GM23338 (cell line): ENCODE results near the gene NPSR1.

Experiments
- CREB1 ChIP-seq: fragments of 250-450 bp; sonication (Bioruptor Pico); IDR thresholded peaks from 2 replicates; pipeline ENCODE4 v1.5.0; 2020; ENCODE audit warnings: low read depth, mild to moderate bottlenecking, moderate library complexity
- CTCF ChIP-seq, 2 experiments: fragments of 200-600 bp in 1 of 2; sonication (generic) in 1 of 2; conservative IDR thresholded peaks; 2 replicates each; pipeline versions ENCODE4 v1.5.1 to v1.6.1; 2016 to 2017; ENCODE audit warnings: antibody characterized with exemption in 2 of 2, low read depth in 2 of 2, mild to moderate bottlenecking in 2 of 2, moderate library complexity in 1 of 2
- ETS1 ChIP-seq: IDR thresholded peaks from 2 replicates; pipeline ENCODE4 v1.6.1; 2016; ENCODE audit warnings: antibody characterized with exemption
- EZH2 ChIP-seq: fragments of 200-600 bp; sonication (generic); IDR thresholded peaks from one replicate; pipeline ENCODE4 v1.8.0; 2017; ENCODE audit warnings: antibody characterized with exemption, mild to moderate bottlenecking, low read depth; ENCODE audit not compliant: unreplicated experiment
- EZH2phosphoT487 ChIP-seq: fragments of 200-600 bp; sonication (generic); IDR thresholded peaks from one replicate; pipeline ENCODE4 v1.8.1; 2018; ENCODE audit warnings: antibody characterized with exemption; ENCODE audit not compliant: unreplicated experiment
- JUNB ChIP-seq: IDR thresholded peaks from one replicate; pipeline ENCODE4 v1.6.1; 2016; ENCODE audit warnings: antibody characterized with exemption; ENCODE audit not compliant: unreplicated experiment
- NANOG ChIP-seq: IDR thresholded peaks from 2 replicates; pipeline ENCODE4 v1.6.1; 2016; ENCODE audit warnings: antibody characterized with exemption, borderline replicate concordance
- POLR2AphosphoS5 ChIP-seq: IDR thresholded peaks from 2 replicates; pipeline ENCODE4 v1.6.1; 2016; ENCODE audit warnings: antibody characterized with exemption, low read depth
- TF ChIP-seq, protein P1 (sequence below): IDR thresholded peaks from one replicate; pipeline ENCODE4 v1.6.1; 2018; ENCODE audit warnings: antibody characterized with exemption; ENCODE audit not compliant: unreplicated experiment

DNA sequence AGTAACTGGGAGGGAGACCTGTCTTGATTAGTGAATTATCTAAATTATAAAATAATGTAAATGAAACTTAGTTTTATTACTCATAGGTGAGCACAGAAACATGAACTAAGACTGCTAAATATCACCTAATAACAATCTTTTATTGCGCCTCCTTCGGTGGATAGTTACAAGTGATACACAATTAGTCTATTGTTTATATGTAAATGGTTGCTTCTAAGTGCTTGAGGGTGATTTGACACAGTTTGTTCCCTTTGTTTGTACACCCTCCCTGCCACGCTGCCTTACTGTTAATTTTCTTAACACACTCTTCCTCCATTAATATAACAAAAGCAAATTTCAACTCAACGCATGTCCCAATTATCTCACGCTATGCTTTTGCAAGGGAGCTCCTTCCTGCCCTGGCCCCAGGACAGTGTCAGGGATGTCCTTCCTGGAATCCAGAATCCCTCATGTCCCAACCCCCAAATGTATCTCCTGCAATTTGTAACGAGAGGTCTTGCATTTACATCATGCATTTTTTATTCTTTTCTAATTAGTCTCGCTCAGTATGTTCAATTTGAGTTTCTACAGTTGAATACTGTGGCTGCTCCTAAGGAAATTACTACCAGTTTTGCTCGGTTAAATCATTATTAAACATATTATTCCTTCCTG, 4.2 kb downstream of the NPSR1 start:
- TF ChIP-seq CTCF (conservative IDR thresholded peaks at IDR 0.05; ENCODE audit: low read depth in 2 of 2) (no peak), EZH2 (no peak), ETS1 (no peak), POLR2AphosphoS5 (no peak), EZH2phosphoT487 (no peak), JUNB (no peak), CREB1 (CRISPR knock-in tag) (no peak), NANOG (no peak)
- TF ChIP-seq, protein P1, sequence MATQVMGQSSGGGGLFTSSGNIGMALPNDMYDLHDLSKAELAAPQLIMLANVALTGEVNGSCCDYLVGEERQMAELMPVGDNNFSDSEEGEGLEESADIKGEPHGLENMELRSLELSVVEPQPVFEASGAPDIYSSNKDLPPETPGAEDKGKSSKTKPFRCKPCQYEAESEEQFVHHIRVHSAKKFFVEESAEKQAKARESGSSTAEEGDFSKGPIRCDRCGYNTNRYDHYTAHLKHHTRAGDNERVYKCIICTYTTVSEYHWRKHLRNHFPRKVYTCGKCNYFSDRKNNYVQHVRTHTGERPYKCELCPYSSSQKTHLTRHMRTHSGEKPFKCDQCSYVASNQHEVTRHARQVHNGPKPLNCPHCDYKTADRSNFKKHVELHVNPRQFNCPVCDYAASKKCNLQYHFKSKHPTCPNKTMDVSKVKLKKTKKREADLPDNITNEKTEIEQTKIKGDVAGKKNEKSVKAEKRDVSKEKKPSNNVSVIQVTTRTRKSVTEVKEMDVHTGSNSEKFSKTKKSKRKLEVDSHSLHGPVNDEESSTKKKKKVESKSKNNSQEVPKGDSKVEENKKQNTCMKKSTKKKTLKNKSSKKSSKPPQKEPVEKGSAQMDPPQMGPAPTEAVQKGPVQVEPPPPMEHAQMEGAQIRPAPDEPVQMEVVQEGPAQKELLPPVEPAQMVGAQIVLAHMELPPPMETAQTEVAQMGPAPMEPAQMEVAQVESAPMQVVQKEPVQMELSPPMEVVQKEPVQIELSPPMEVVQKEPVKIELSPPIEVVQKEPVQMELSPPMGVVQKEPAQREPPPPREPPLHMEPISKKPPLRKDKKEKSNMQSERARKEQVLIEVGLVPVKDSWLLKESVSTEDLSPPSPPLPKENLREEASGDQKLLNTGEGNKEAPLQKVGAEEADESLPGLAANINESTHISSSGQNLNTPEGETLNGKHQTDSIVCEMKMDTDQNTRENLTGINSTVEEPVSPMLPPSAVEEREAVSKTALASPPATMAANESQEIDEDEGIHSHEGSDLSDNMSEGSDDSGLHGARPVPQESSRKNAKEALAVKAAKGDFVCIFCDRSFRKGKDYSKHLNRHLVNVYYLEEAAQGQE, result no peak
